Lower leg skin (tissue), 3 donors: Measurements from ENCODE around the gene SCMH1.

Experiments
- CTCF ChIP-seq, 3 donors: fragments of 450-650 bp; IDR thresholded peaks; one replicate each; pipeline ENCODE4 v1.5.1; 2016; ENCODE audit warnings: antibody characterized with exemption in 3 of 3, mild to moderate bottlenecking in 3 of 3, moderate library complexity in 2 of 3
- POLR2A ChIP-seq, 2 donors: fragments of 450-650 bp; IDR thresholded peaks; one replicate each; pipeline ENCODE4 v1.6.1; 2016 to 2017; ENCODE audit warnings: antibody characterized with exemption in 2 of 2, mild to moderate bottlenecking in 1 of 2, moderate library complexity in 1 of 2

GRCh38 chr1:41009466-41009865, 232.6 kb downstream of the SCMH1 start:
- no peak for TF ChIP-seq POLR2A (IDR thresholded peaks at IDR 0.05)
- no peak for TF ChIP-seq CTCF (IDR thresholded peaks at IDR 0.05)
